Measurements from ENCODE around the gene AMPD2.
"Not testable (repeated sequence)": the region's sequence is repeated elsewhere in the genome, so short reads cannot be mapped to it uniquely, and the experiment has no call there.

DNA sequence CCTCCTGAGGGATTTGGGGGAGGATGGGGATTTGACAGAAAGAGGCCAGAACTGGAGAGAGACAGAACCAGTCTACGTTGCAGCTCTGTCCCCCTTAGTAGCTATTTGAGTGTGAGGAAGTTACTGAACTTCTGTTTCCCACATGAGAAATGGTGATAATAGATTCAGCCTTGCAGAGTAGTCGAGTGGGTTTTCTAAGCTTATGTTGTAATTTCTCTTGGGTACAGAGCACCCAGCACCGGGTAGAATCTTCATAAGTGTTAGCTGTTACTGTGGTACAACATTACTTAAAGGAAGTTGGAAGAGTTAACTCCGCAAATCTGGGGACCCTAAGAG lies 41.0 kb downstream of the AMPD2 start:
- not testable (repeated sequence) for TF ChIP-seq POLR2A, POLR2AphosphoS5, EP300 (IDR thresholded peaks at IDR 0.05)
- TF ChIP-seq, protein P1, sequence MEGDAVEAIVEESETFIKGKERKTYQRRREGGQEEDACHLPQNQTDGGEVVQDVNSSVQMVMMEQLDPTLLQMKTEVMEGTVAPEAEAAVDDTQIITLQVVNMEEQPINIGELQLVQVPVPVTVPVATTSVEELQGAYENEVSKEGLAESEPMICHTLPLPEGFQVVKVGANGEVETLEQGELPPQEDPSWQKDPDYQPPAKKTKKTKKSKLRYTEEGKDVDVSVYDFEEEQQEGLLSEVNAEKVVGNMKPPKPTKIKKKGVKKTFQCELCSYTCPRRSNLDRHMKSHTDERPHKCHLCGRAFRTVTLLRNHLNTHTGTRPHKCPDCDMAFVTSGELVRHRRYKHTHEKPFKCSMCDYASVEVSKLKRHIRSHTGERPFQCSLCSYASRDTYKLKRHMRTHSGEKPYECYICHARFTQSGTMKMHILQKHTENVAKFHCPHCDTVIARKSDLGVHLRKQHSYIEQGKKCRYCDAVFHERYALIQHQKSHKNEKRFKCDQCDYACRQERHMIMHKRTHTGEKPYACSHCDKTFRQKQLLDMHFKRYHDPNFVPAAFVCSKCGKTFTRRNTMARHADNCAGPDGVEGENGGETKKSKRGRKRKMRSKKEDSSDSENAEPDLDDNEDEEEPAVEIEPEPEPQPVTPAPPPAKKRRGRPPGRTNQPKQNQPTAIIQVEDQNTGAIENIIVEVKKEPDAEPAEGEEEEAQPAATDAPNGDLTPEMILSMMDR (IDR thresholded peaks at IDR 0.05), result not testable (repeated sequence)

Measured in upper lobe of left lung (tissue), 4 donors.